Activated T-helper 2 cell treated with anti-CD3 and anti-CD28 coated beads, Interferon-gamma antibody, Interleukin-2, Interleukin-4, amounts not matched to agents 10 μg/mL and 5 μg/mL and 100 μg/mL, durations not matched to agents 14 hours and 24 hours and 36 hours (primary cell): ENCODE data around the gene GALNT2. TPM values are rescaled to one million over a fixed set of nuclear protein-coding genes. Genes with fewer than 3 reads are reported as not detected.

Experiments
- DNase-seq: peaks from one replicate; pipeline ENCODE4 v3.0.0; 2021; ENCODE audit warnings: low spot score
- H3K27ac Mint-ChIP-seq: one replicate; pipeline ENCODE4 v1.8.0; 2021; ENCODE audit warnings: mixed read lengths
- H3K27me3 Mint-ChIP-seq: one replicate; pipeline ENCODE4 v1.8.0; 2021; ENCODE audit warnings: low read depth, mixed read lengths
- H3K36me3 Mint-ChIP-seq: one replicate; pipeline ENCODE4 v1.8.0; 2021; ENCODE audit warnings: low read depth, mixed read lengths
- H3K4me1 Mint-ChIP-seq: one replicate; pipeline ENCODE4 v1.8.0; 2021; ENCODE audit warnings: low read depth, mixed read lengths
- H3K4me3 Mint-ChIP-seq: one replicate; pipeline ENCODE4 v1.8.0; 2021; ENCODE audit warnings: low read depth, mild to moderate bottlenecking, moderate library complexity, mixed read lengths
- H3K9me3 Mint-ChIP-seq: one replicate; pipeline ENCODE4 v1.8.0; 2021; ENCODE audit warnings: mixed read lengths
- intact Hi-C: fragments of 100-400 bp; cut with micrococcal nuclease; formaldehyde crosslinking; loops from one replicate; pipeline ENCODE4 v1.15.1; 2023
- total RNA-seq: library from RNA; stranded (reverse); gene quantifications from 2 replicates; pipeline ENCODE4 v1.2.3, GENCODE V29; 2022

Gene GALNT2
- total RNA-seq, 1 donor from 2014 or later, result 59.3 TPM

- Mint-ChIP-seq H3K9me3 (no peaks in the 10 kb centered on the region), H3K27ac (no peak overlapping the region), H3K4me3 (no peak overlapping the region), H3K36me3 (no peaks in the 10 kb centered on the region), H3K4me1 (peaks cover 23% of the 10 kb centered on the region), H3K27me3 (no peaks in the 10 kb centered on the region)
- intact Hi-C loops, result no loop called here
- DNase-seq, result no peak
These were observed 90.7 kb downstream of the GALNT2 start for GRCh38 chr1:230157420-230158390.

- Mint-ChIP-seq H3K9me3 (no peaks in the 10 kb centered on the region), H3K36me3 (no peaks in the 10 kb centered on the region), H3K4me3 (no peak overlapping the region), H3K27me3 (no peaks in the 10 kb centered on the region), H3K27ac (no peak overlapping the region), H3K4me1 (peaks cover 23% of the 10 kb centered on the region)
- intact Hi-C loops, result no loop called here
- no peak for DNase-seq
These were observed 91.6 kb downstream of the GALNT2 start for GRCh38 chr1:230158415-230159291.

GRCh38 chr1:230159580-230159979, 92.5 kb downstream of the GALNT2 start:
- Mint-ChIP-seq H3K9me3 (no peaks in the 10 kb centered on the region), H3K36me3 (no peaks in the 10 kb centered on the region), H3K4me3 (no peak overlapping the region), H3K27me3 (no peaks in the 10 kb centered on the region), H3K27ac (no peak overlapping the region), H3K4me1 (peaks cover 23% of the 10 kb centered on the region)
- intact Hi-C loops, result no loop called here
- no peak for DNase-seq

GRCh38 chr1:230160957-230161771, 94.1 kb downstream of the GALNT2 start:
- H3K4me3 Mint-ChIP-seq, result no peak overlapping the region
- H3K4me1 Mint-ChIP-seq, result peaks cover 17% of the 10 kb centered on the region
- no peaks in the 10 kb centered on the region for H3K27me3 Mint-ChIP-seq
- no peaks in the 10 kb centered on the region for H3K9me3 Mint-ChIP-seq
- intact Hi-C loops, result loop anchor here (5.0 kb wide), 1 partner anchor 34 kb away; no protein-coding TSS in a partner anchor
- no peak for DNase-seq
- H3K27ac Mint-ChIP-seq, result no peak overlapping the region
- H3K36me3 Mint-ChIP-seq, result no peaks in the 10 kb centered on the region

GRCh38 chr1:230163205-230163604, 96.2 kb downstream of the GALNT2 start:
- H3K27me3 Mint-ChIP-seq, result no peaks in the 10 kb centered on the region
- no peaks in the 10 kb centered on the region for H3K36me3 Mint-ChIP-seq
- intact Hi-C loops, result loop anchor here (5.0 kb wide), 1 partner anchor 36 kb away; no protein-coding TSS in a partner anchor
- no peak overlapping the region for H3K4me3 Mint-ChIP-seq
- no peak for DNase-seq
- H3K27ac Mint-ChIP-seq, result no peak overlapping the region
- H3K9me3 Mint-ChIP-seq, result no peaks in the 10 kb centered on the region
- peaks cover 19% of the 10 kb centered on the region for H3K4me1 Mint-ChIP-seq

- Mint-ChIP-seq H3K4me1 (peaks cover 19% of the 10 kb centered on the region), H3K27me3 (no peaks in the 10 kb centered on the region), H3K36me3 (no peaks in the 10 kb centered on the region), H3K9me3 (no peaks in the 10 kb centered on the region), H3K4me3 (no peak overlapping the region), H3K27ac (no peak overlapping the region)
- DNase-seq, result no peak
- intact Hi-C loops, result loop anchor here (5.0 kb wide), 1 partner anchor 36 kb away; no protein-coding TSS in a partner anchor
These were observed 96.7 kb downstream of the GALNT2 start for GRCh38 chr1:230163719-230164118.

GRCh38 chr1:230165536-230165935, 98.5 kb downstream of the GALNT2 start:
- Mint-ChIP-seq H3K36me3 (no peaks in the 10 kb centered on the region), H3K4me1 (peaks cover 32% of the 10 kb centered on the region), H3K27me3 (no peaks in the 10 kb centered on the region), H3K4me3 (no peak overlapping the region), H3K9me3 (no peaks in the 10 kb centered on the region), H3K27ac (no peak overlapping the region)
- no peak for DNase-seq
- intact Hi-C loops, result loop anchor here (5.0 kb wide), 2 partner anchors 98 to 147 kb away; partner anchors contain the start of gene GALNT2

GRCh38 chr1:230166366-230167132, 99.5 kb downstream of the GALNT2 start:
- Mint-ChIP-seq H3K4me1 (peaks cover 31% of the 10 kb centered on the region), H3K9me3 (no peaks in the 10 kb centered on the region), H3K27ac (peak overlapping the region; percentile 1), H3K4me3 (no peak overlapping the region), H3K36me3 (no peaks in the 10 kb centered on the region), H3K27me3 (no peaks in the 10 kb centered on the region)
- DNase-seq, result no peak
- intact Hi-C loops, result loop anchor here (1.0 to 5.0 kb wide), 4 partner anchors 56 to 505 kb away; partner anchors contain the start of gene GALNT2

GRCh38 chr1:230167419-230167852, 100.4 kb downstream of the GALNT2 start:
- peaks cover 30% of the 10 kb centered on the region for H3K4me1 Mint-ChIP-seq
- DNase-seq, result peak; percentile 18
- H3K4me3 Mint-ChIP-seq, result no peak overlapping the region
- H3K36me3 Mint-ChIP-seq, result no peaks in the 10 kb centered on the region
- no peak overlapping the region for H3K27ac Mint-ChIP-seq
- no peaks in the 10 kb centered on the region for H3K27me3 Mint-ChIP-seq
- intact Hi-C loops, result loop anchor here (1.0 to 5.0 kb wide), 4 partner anchors 57 to 506 kb away; partner anchors contain the start of gene GALNT2
- no peaks in the 10 kb centered on the region for H3K9me3 Mint-ChIP-seq

- Mint-ChIP-seq H3K4me3 (no peak overlapping the region), H3K27me3 (no peaks in the 10 kb centered on the region), H3K27ac (no peak overlapping the region), H3K4me1 (peaks cover 30% of the 10 kb centered on the region), H3K36me3 (no peaks in the 10 kb centered on the region), H3K9me3 (no peaks in the 10 kb centered on the region)
- intact Hi-C loops, result loop anchor here (5.0 kb wide), 2 partner anchors 102 to 143 kb away; partner anchors contain the start of gene GALNT2
- DNase-seq, result no peak
These were observed 102.6 kb downstream of the GALNT2 start for GRCh38 chr1:230169454-230170152.

GRCh38 chr1:230170153-230170547, 103.1 kb downstream of the GALNT2 start:
- intact Hi-C loops, result no loop called here
- Mint-ChIP-seq H3K9me3 (no peaks in the 10 kb centered on the region), H3K36me3 (no peaks in the 10 kb centered on the region), H3K4me3 (no peak overlapping the region), H3K27ac (no peak overlapping the region), H3K4me1 (peaks cover 32% of the 10 kb centered on the region), H3K27me3 (no peaks in the 10 kb centered on the region)
- no peak for DNase-seq
